PC-9 (cell line): Measurements from ENCODE around the gene NXF1.

Experiments
- EZH2 ChIP-seq: fragments of 200-600 bp; sonication (generic); IDR thresholded peaks from 2 replicates; pipeline ENCODE4 v1.8.0; 2017; ENCODE audit warnings: antibody characterized with exemption, low read depth
- TF ChIP-seq, protein P1 (sequence below): fragments of 200-600 bp; sonication (generic); conservative IDR thresholded peaks from 2 replicates; pipeline ENCODE4 v1.6.1; 2017; ENCODE audit warnings: mixed run types, antibody characterized with exemption, mild to moderate bottlenecking, moderate library complexity

DNA sequence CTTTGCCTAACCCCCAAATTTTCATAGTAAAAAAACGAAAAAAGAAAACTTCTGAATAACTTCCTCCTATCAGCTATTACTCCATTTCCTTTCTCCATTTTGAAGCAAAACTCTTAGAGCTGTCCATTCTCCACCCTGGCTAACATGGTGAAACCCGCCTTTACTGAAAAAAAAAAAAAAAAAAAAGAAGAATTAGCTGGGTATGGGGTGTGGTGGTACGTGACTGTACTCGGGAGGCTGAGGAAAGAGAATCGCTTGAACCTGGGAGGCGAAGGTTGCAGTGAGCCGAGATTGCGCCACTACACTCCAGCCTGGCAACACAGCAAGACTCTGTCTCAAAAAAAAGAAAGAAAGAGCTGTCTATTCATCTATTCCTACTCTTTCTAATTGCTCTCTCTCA lies 11.3 kb upstream of the NXF1 start:
- TF ChIP-seq, protein P1, sequence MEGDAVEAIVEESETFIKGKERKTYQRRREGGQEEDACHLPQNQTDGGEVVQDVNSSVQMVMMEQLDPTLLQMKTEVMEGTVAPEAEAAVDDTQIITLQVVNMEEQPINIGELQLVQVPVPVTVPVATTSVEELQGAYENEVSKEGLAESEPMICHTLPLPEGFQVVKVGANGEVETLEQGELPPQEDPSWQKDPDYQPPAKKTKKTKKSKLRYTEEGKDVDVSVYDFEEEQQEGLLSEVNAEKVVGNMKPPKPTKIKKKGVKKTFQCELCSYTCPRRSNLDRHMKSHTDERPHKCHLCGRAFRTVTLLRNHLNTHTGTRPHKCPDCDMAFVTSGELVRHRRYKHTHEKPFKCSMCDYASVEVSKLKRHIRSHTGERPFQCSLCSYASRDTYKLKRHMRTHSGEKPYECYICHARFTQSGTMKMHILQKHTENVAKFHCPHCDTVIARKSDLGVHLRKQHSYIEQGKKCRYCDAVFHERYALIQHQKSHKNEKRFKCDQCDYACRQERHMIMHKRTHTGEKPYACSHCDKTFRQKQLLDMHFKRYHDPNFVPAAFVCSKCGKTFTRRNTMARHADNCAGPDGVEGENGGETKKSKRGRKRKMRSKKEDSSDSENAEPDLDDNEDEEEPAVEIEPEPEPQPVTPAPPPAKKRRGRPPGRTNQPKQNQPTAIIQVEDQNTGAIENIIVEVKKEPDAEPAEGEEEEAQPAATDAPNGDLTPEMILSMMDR = no peak
- TF ChIP-seq EZH2 = no peak
